ENCODE data around the gene SOD3.

- TF ChIP-seq CTCF (IDR thresholded peaks at IDR 0.05), result no peak
- TF ChIP-seq POLR2A (IDR thresholded peaks at IDR 0.05), result no peak
- TF ChIP-seq POLR2AphosphoS5 (IDR thresholded peaks at IDR 0.05), result no peak
Measured at GRCh38 chr4:24809815-24810405, 14.5 kb downstream of the SOD3 start.

Measured in suprapubic skin (tissue), 4 donors.